ENCODE data around the gene REG4. TPM values are rescaled to one million over a fixed set of nuclear protein-coding genes. Genes with fewer than 3 reads are reported as not detected.
"Not testable (repeated sequence)": the region's sequence is repeated elsewhere in the genome, so short reads cannot be mapped to it uniquely, and the experiment has no call there.

REG4 gene
- 1 to 10 TPM in 1 of 7 donors, under 1 TPM in 1, not detected in 5; 0.36 to 2.4 TPM for total RNA-seq
- polyA plus RNA-seq = not detected
- long read RNA-seq, donor 1 = 0 reads
- long read RNA-seq, donor 2 = 0 reads
- long read RNA-seq, donor 3 = 0 reads

GRCh38 chr1:119811387-119811786, at the start of gene REG4:
Gene REG4, minus strand, starts transcription at chr1:119811460. Its CDS starts 2,691 bp downstream, at chr1:119808769.
- Histone ChIP-seq H3K27ac (no peak within 1 kb of the TSS), H3K36me3 (no peaks in the 10 kb centered on the region), H3K4me1 (ENCODE audit: insufficient read depth) (no peaks in the 10 kb centered on the region), H3K27me3 (no peaks in the 10 kb centered on the region), H3K4me3 (no peak within 1 kb of the TSS), H3K9me3 (no peaks in the 10 kb centered on the region)
- intact Hi-C loops (cut with DNase I) = no loop called here
- no peak for DNase-seq
- no peak for TF ChIP-seq POLR2A (IDR thresholded peaks at IDR 0.05)
- WGBS, 3 donors = 73 to 77% (median 74%) methylated on average over 7 of the region's 7 CpGs

DNA sequence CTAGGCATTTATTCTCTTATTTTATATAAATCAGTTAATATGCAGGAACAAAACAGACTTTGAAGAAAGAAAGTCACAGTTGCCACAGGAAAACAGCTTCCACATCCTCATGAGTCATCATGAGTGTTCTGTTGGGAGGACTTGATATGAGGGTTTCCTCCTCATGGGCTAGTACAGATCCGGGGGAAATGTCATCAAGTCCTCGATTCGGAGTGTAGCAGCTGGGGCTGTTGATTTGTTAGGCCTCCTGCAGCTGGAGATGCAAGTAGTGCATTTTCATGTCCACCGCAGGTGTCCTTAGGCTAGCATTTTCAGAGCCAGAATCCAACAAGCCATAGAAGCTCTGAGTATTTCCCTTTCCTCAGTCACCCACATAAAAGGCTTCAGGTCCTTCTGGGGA, 48.4 kb upstream of the REG4 start:
- WGBS, 3 donors = 43 to 48% (median 48%) methylated on average over 4 of the region's 4 CpGs
- intact Hi-C loops (cut with DNase I) = no loop called here
- TF ChIP-seq EP300 (IDR thresholded peaks at IDR 0.05) (no peak), CTCF (IDR thresholded peaks at IDR 0.05) (no peak), POLR2A (IDR thresholded peaks at IDR 0.05) (no peak)
- no peak for DNase-seq
- Histone ChIP-seq H3K4me1 (ENCODE audit: insufficient read depth) (no peaks in the 10 kb centered on the region), H3K9me3 (no peaks in the 10 kb centered on the region), H3K27ac (no peak overlapping the region), H3K36me3 (no peaks in the 10 kb centered on the region), H3K4me3 (no peak overlapping the region), H3K27me3 (no peaks in the 10 kb centered on the region)

- WGBS, 3 donors = 76 to 80% (median 76%) methylated on average over 4 of the region's 4 CpGs
- H3K9me3 ChIP-seq; H3K4me1 ChIP-seq (ENCODE audit: insufficient read depth); H3K27ac ChIP-seq; H3K27me3 ChIP-seq; H3K4me3 ChIP-seq; DNase-seq; H3K36me3 ChIP-seq; intact Hi-C loops (cut with DNase I): not testable (repeated sequence)
Measured at GRCh38 chr1:119858556-119859214, 47.4 kb upstream of the REG4 start.

DNA sequence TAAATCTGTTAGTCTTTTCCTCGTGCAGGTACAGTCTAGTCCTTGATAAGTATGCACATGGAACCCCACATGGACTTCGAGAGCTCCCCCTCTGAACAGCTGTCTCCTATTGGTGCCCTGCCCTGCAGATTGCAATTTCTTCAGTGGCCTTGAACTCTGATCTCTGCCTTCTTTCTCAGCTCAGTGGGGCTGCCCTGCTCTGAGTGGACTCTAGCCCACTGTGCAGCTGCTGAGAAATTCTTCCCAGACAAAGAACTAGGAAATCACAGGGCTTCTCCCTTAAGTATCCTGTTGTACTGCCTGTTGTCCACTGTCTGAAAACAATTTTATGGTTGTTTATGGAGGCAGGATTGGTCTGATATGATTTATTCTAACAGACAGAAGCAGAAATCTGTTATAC, 46.9 kb upstream of the REG4 start:
- intact Hi-C loops (cut with DNase I) = no loop called here
- no peaks in the 10 kb centered on the region for H3K36me3 ChIP-seq
- no peak overlapping the region for H3K27ac ChIP-seq
- H3K4me1 ChIP-seq (ENCODE audit: insufficient read depth) = no peaks in the 10 kb centered on the region
- no peak overlapping the region for H3K4me3 ChIP-seq
- H3K27me3 ChIP-seq = no peaks in the 10 kb centered on the region
- H3K9me3 ChIP-seq = no peaks in the 10 kb centered on the region
- WGBS, 3 donors = 31 to 51% (median 32%) methylated on average over 2 of the region's 2 CpGs
- no peak for DNase-seq
- no peak for TF ChIP-seq POLR2A (IDR thresholded peaks at IDR 0.05)
- TF ChIP-seq EP300 (IDR thresholded peaks at IDR 0.05) = no peak
- no peak for TF ChIP-seq CTCF (IDR thresholded peaks at IDR 0.05)

DNA sequence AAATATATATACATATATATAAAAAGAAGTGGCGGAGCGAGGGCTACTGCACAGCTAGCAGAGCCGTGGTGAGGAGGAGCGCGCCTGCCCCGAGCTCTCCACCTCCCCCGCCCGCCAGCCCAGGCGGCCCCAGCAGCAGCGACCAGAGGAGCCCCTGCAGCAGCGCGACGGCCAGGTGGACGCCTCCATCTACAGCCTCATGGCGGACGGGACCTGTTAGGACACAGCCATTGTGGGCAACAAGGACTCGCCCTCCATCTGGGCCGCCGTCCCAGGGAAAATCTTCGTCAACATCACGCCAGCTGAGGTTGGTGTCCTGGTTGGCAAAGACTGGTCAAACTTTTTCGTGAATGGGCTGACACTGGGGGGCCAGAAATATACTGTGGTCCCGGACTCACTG, 41.9 kb upstream of the REG4 start:
- Histone ChIP-seq H3K4me3 (no peak overlapping the region), H3K27me3 (no peaks in the 10 kb centered on the region), H3K36me3 (no peaks in the 10 kb centered on the region), H3K27ac (no peak overlapping the region), H3K9me3 (no peaks in the 10 kb centered on the region), H3K4me1 (ENCODE audit: insufficient read depth) (no peaks in the 10 kb centered on the region)
- DNase-seq = no peak
- intact Hi-C loops (cut with DNase I) = no loop called here
- no peak for TF ChIP-seq EP300 (IDR thresholded peaks at IDR 0.05)
- TF ChIP-seq POLR2A (IDR thresholded peaks at IDR 0.05) = no peak
- TF ChIP-seq CTCF (IDR thresholded peaks at IDR 0.05) = no peak
- WGBS, 3 donors = 93 to 96% (median 94%) methylated on average over 23 of the region's 23 CpGs

DNA sequence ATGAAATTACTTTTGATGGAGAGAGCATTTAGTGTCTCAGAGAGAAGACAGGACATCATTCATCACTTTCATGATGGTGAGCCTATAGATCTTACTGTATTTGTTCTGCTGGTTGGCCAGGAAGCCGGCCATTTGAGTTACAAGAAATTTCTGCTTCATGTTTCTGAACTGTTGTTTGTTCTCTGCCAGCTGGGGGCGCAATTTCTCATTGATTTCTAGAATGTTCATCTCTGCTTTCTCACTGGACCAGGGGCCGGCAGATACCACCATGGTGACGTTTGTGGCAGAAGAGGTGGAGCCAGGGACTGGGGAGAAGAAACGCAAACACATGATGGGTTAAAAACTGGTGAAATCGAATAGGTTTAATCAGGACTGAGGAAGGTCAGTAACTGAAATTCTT, 32.9 kb upstream of the REG4 start:
- 56 to 62% (median 59%) methylated on average over 6 of the region's 6 CpGs for WGBS, 3 donors
- H3K27ac ChIP-seq; H3K4me3 ChIP-seq; intact Hi-C loops (cut with DNase I); DNase-seq; H3K4me1 ChIP-seq (ENCODE audit: insufficient read depth); H3K9me3 ChIP-seq; H3K27me3 ChIP-seq; H3K36me3 ChIP-seq: not testable (repeated sequence)
